Adrenal gland (tissue), 12 donors: ENCODE measurements around the gene FBXW8. TPM values are rescaled to one million over a fixed set of nuclear protein-coding genes. Genes with fewer than 3 reads are reported as not detected.

ENCODE experiments used
- DNase-seq, 7 donors: peaks; one replicate each; pipeline ENCODE4 v3.0.0-alpha.2; 2019 to 2020
- H3K27ac ChIP-seq, 5 donors: fragments of 200-600 bp; sonication (generic) in 4 of 5; 1 replicate in 3 of 5; 2 replicates in 2 of 5; pipeline versions ENCODE4 v1.5.1 to v1.8.0; 2016 to 2020; ENCODE audit warnings: mild to moderate bottlenecking in 1 of 5
- H3K27me3 ChIP-seq: fragments of 200-600 bp; 2 replicates; pipeline ENCODE4 v1.8.0; 2021
- H3K36me3 ChIP-seq, 2 donors: fragments of 200-600 bp; replicated peaks in 1 of 2; 1 replicate in 1 of 2; 2 replicates in 1 of 2; pipeline versions ENCODE4 v1.5.1 to v1.8.0; 2018 to 2022
- H3K4me1 ChIP-seq, 2 donors: fragments of 200-600 bp; replicated peaks in 1 of 2; 1 replicate in 1 of 2; 2 replicates in 1 of 2; pipeline versions ENCODE4 v1.5.1 to v1.8.0; 2018 to 2021
- H3K4me3 ChIP-seq, 4 donors: fragments of 200-600 bp; sonication (generic) in 3 of 4; one replicate each; pipeline ENCODE4 v1.5.1; 2016 to 2018
- H3K9me3 ChIP-seq, 3 donors: fragments of 200-600 bp; sonication (generic) in 1 of 3; replicated peaks in 1 of 3; 1 replicate in 2 of 3; 2 replicates in 1 of 3; pipeline versions ENCODE4 v1.5.1 to v1.8.0; 2016 to 2021
- POLR2A ChIP-seq, 2 donors: fragments of 450-650 bp; IDR thresholded peaks; one replicate each; pipeline ENCODE4 v1.6.1; 2017; ENCODE audit warnings: antibody characterized with exemption in 2 of 2, mild to moderate bottlenecking in 2 of 2, moderate library complexity in 1 of 2
- WGBS, 4 donors: extraction: QIAGEN DNeasy Blood & Tissue Kit in 2 of 4; methylation state at CpG; one replicate each; pipeline versions ENCODE4 v1.1.5 to v1.1.7; 2013 to 2017; 5-methylcytosine and 5-hydroxymethylcytosine counted together
- intact Hi-C, 2 donors: fragments of 100-400 bp; cut with DNase I; formaldehyde crosslinking; loops; one replicate each; pipeline versions ENCODE4 v1.14.1 to v1.15.0; 2022 to 2023
- polyA plus RNA-seq, 3 donors: library from polyadenylated mRNA; stranded (reverse); fragments of 200-250 nt in 2 of 3; fragments of 350-450 nt in 1 of 3; fragmentation: Illumina TruSeq in 1 of 3; extraction: RNeasy Lipid Tissue Mini Kit (QIAGEN cat#74804) in 1 of 3; gene quantifications; one replicate each; pipeline ENCODE4 v1.2.3, GENCODE V29; 2013 to 2014
- total RNA-seq, 9 donors: library from RNA; depleted of rRNA in 4 of 9; stranded (reverse); fragments of >200 nt in 4 of 9; fragments of 120-200 nt in 1 of 9; fragmentation: NEBNext Ultra II Directional in 1 of 9; extraction: Animal tissue kit (Norgen Biotek cat#: 25700) in 1 of 9; gene quantifications; one replicate each; pipeline versions ENCODE4 v1.1.0 to v1.2.4, GENCODE V29; 2013 to 2023
- TF ChIP-seq, protein P1 (sequence below), 6 experiments: fragments of 450-650 bp in 4 of 6; fragments of 200-600 bp in 2 of 6; sonication (generic) in 1 of 6; IDR thresholded peaks; 1 replicate in 5 of 6; 2 replicates in 1 of 6; pipeline versions ENCODE4 v1.5.1 to v1.8.0; 2016 to 2021; ENCODE audit warnings: antibody characterized with exemption in 6 of 6, mild to moderate bottlenecking in 2 of 6, moderate library complexity in 1 of 6
- donor health status: healthy with polysubstance abuse.
- donor health status: Bipolar disorder and iron deficiency.
- donor health status: DM: yes; HTN: yes; CAD: no.
- donor health status: DM: no; HTN: no; CAD: no.
- donor health status: DM: no; HTN: no; CAD: no.
- donor health status: DM: yes; HTN: yes; CAD: no.

The FBXW8 gene
- total and polyA plus RNA-seq, 12 donors: 2.9 to 19.1 (median 14.3) TPM

DNA sequence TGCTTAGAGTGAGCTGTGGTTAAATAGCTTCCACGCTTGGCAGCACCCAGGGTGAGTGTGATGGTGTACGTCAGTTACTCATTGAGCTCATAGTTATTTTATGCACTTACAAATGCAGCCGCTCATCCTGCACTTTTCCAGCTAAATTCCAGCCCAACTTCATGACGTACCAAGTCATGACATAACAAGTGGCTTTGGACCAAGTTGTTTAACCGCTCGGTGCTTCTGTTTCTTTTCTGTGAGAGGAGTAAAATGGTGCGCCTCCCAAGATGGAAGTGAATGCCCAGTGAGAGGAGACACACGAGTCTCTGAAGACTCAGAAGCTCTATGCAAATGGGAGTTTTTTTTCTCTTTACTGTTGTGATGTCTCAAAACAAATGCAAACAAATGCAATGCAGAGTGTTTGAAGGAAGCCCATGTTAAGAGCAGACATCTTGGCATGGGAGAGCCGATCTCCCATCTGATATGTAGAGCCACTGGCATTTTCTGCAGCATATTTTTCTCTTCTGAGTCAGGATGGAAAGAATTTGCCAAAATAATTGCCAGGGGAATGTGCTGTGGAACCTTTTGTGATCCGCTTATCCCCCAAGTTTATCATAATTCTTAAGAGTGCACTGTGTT, 72.2 kb downstream of the FBXW8 start:
- H3K27ac ChIP-seq: no peak overlapping the region
- H3K36me3 ChIP-seq: no peaks in the 10 kb centered on the region
- no peaks in the 10 kb centered on the region for H3K27me3 ChIP-seq
- no peak for DNase-seq
- WGBS, 4 donors: 90 to 95% (median 94%) methylated on average over 10 of the region's 10 CpGs
- TF ChIP-seq, protein P1, sequence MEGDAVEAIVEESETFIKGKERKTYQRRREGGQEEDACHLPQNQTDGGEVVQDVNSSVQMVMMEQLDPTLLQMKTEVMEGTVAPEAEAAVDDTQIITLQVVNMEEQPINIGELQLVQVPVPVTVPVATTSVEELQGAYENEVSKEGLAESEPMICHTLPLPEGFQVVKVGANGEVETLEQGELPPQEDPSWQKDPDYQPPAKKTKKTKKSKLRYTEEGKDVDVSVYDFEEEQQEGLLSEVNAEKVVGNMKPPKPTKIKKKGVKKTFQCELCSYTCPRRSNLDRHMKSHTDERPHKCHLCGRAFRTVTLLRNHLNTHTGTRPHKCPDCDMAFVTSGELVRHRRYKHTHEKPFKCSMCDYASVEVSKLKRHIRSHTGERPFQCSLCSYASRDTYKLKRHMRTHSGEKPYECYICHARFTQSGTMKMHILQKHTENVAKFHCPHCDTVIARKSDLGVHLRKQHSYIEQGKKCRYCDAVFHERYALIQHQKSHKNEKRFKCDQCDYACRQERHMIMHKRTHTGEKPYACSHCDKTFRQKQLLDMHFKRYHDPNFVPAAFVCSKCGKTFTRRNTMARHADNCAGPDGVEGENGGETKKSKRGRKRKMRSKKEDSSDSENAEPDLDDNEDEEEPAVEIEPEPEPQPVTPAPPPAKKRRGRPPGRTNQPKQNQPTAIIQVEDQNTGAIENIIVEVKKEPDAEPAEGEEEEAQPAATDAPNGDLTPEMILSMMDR (IDR thresholded peaks at IDR 0.05): no peak
- TF ChIP-seq POLR2A (IDR thresholded peaks at IDR 0.05): no peak
- H3K4me3 ChIP-seq: no peak overlapping the region
- peaks cover 0 to 7% of the 10 kb centered on the region in 2 donors for H3K4me1 ChIP-seq
- intact Hi-C loops: no loop called here
- no peaks in the 10 kb centered on the region for H3K9me3 ChIP-seq

DNA sequence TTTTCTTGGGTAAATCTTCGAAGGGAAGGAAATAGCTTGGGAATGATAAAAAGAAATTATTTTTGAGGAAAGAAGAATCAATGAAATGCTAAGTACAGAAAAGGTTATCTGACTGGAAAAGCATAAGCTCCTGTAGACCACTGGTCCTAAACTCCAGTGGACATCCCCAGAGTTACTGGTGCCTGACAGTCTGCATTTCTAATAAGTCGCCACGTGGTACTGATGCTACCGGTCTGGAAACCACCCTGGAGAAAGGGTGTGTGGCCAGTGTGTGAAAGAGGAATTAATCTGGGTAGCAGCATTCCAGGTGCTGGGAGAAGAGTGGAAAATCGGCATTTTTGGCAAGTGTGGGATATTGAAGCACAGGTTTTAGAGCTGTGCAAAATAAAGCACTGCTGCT, 73.3 kb downstream of the FBXW8 start:
- no peak for DNase-seq
- 56 to 73% (median 57%) methylated on average over 5 of the region's 5 CpGs for WGBS, 4 donors
- intact Hi-C loops: no loop called here
- Histone ChIP-seq H3K27ac (no peak overlapping the region), H3K36me3 (peaks cover 0 to 3% of the 10 kb centered on the region in 2 donors), H3K27me3 (no peaks in the 10 kb centered on the region), H3K9me3 (no peaks in the 10 kb centered on the region), H3K4me1 (peaks cover 0 to 7% of the 10 kb centered on the region in 2 donors), H3K4me3 (no peak overlapping the region)
- TF ChIP-seq, protein P1 (IDR thresholded peaks at IDR 0.05): no peak
- TF ChIP-seq POLR2A (IDR thresholded peaks at IDR 0.05): no peak

DNA sequence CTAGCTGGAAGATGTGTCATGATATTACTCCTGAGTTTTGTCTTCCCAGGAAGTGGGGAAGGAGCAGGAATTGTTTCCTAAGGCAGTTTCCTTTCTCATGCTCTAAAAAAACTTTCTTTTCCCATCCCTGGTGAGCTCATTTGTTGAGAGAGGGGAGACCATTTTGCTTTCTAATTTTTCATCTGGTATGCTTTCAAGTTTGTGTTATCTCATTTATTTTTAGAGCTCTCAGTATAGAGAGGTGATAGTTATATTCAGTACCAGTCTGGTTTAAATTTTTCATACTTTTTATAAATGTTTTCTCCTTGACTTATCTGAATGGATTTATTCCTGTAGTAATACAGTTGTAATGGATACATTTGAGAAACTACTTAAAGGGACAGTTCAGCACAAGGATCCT, 79.6 kb downstream of the FBXW8 start:
- no peak for TF ChIP-seq POLR2A (IDR thresholded peaks at IDR 0.05)
- TF ChIP-seq, protein P1 (IDR thresholded peaks at IDR 0.05): no peak
- DNase-seq: no peak
- intact Hi-C loops: no loop called here
- no peaks in the 10 kb centered on the region for H3K4me1 ChIP-seq
- no peaks in the 10 kb centered on the region for H3K9me3 ChIP-seq
- no peak overlapping the region for H3K27ac ChIP-seq
- no peak overlapping the region for H3K4me3 ChIP-seq
- peaks cover 0 to 10% of the 10 kb centered on the region in 2 donors for H3K36me3 ChIP-seq
- no peaks in the 10 kb centered on the region for H3K27me3 ChIP-seq

DNA sequence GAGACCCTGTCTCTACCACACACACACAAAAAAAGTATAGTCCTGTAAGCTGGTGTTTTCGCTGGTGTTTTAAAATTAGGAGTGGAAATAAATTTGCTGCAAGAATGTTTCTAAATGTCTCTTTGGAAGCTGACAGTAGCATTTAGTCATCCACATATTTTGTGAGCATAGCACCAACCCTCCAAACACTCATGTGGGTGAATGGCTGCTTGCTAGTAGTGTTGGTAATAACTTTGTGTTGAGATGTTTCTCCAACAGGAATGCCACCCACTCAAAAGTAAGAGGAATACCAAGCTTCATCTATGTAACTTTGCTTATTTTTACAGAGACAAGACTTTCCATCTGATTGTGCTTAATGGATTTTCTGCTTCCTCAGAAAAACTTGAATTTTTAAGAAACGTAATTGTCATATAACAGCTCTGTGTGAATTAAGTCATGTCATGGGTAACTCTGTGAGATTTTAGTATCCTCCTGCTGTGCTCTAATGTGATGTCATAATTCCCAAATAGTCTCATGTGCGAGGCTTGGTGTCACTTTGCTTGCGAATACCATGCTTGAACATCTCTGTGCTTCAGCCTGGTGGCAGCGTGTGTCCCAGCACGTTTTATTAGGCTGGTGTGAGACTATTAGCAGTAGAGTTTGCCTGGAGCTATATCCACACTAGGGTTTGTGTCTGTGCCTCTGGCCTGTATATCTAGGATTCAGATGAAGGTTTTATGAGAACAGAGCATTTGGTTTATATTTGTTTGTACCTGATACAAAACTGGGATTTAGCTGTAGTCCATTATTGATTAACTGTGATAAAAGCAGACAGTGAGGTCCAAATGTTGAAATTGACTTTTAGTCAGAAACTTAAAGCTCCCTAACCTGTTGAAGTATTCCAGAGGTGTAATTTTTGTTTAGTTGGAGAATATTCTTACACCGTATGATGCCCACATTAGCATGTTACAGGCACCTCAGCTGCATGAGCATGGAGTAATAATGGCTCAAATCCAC, 80.5 kb downstream of the FBXW8 start:
- TF ChIP-seq, protein P1 (IDR thresholded peaks at IDR 0.05): no peak
- TF ChIP-seq POLR2A (IDR thresholded peaks at IDR 0.05): no peak
- Histone ChIP-seq H3K27me3 (no peaks in the 10 kb centered on the region), H3K4me1 (no peaks in the 10 kb centered on the region), H3K27ac (no peak overlapping the region), H3K4me3 (no peak overlapping the region), H3K36me3 (peaks cover 0 to 10% of the 10 kb centered on the region in 2 donors), H3K9me3 (no peaks in the 10 kb centered on the region)
- intact Hi-C loops: no loop called here
- 91 to 95% (median 93%) methylated on average over 7 of the region's 7 CpGs for WGBS, 4 donors
- no peak for DNase-seq
